Bladder microvascular endothelial cell (primary cell): ENCODE data around the gene TP53BP2. TPM values are rescaled to one million over a fixed set of nuclear protein-coding genes. Genes with fewer than 3 reads are reported as not detected.

ENCODE experiments used
- total RNA-seq: library from RNA; depleted of rRNA; stranded (reverse); fragments of >200 nt; gene quantifications from 2 replicates; pipeline ENCODE4 v1.2.3, GENCODE V29; 2014

TP53BP2 gene, protein sequence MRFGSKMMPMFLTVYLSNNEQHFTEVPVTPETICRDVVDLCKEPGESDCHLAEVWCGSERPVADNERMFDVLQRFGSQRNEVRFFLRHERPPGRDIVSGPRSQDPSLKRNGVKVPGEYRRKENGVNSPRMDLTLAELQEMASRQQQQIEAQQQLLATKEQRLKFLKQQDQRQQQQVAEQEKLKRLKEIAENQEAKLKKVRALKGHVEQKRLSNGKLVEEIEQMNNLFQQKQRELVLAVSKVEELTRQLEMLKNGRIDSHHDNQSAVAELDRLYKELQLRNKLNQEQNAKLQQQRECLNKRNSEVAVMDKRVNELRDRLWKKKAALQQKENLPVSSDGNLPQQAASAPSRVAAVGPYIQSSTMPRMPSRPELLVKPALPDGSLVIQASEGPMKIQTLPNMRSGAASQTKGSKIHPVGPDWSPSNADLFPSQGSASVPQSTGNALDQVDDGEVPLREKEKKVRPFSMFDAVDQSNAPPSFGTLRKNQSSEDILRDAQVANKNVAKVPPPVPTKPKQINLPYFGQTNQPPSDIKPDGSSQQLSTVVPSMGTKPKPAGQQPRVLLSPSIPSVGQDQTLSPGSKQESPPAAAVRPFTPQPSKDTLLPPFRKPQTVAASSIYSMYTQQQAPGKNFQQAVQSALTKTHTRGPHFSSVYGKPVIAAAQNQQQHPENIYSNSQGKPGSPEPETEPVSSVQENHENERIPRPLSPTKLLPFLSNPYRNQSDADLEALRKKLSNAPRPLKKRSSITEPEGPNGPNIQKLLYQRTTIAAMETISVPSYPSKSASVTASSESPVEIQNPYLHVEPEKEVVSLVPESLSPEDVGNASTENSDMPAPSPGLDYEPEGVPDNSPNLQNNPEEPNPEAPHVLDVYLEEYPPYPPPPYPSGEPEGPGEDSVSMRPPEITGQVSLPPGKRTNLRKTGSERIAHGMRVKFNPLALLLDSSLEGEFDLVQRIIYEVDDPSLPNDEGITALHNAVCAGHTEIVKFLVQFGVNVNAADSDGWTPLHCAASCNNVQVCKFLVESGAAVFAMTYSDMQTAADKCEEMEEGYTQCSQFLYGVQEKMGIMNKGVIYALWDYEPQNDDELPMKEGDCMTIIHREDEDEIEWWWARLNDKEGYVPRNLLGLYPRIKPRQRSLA
- total RNA-seq, result 14.2 and 57.6 TPM in 2 replicates

DNA sequence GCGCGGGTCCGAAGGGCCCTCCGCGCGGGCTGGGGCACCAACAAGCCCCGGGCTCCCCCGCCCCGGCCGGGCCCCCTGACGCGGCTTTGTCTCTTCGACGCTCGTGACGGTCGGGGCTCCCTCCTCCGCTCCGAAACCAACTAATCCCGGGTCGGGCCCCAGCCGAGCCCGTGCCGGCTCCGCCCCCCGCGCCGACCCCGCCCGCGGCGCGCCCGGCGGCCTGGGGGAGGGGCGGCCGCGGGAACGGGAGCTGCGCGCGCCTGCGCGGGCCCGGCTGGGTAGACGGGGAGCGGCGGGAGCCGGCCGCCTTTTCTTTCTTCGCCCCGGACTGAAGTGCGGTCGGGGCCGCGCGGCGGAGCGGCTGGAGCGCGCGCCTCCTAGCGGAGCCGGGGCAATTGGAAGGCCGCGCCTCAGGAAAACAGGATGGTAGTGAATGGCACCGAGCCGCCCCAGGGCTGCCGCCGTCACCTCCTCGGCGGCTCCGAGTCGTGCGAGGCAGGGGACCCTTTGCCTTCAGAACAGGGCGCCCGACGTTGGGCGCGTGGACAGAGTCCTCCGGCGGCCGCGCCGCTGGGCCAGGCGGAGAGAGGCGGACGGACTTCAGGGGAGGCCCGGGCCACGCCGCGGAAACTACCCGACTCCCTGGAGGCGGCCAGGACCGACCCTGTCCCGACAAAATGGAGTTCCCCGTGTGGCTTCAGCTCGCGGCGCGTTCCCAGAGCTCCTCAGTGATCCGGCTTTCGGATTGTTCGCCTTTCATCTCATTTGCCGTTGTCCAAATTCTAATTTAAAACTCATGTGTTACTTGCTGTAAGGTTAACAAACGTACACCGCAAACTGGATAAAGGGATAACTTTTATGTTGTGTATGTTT, at the start of gene TP53BP2:
Gene TP53BP2 (minus strand): TSS at position 138 of the 873 bp plus-strand sequence. CDS start 267 bp downstream, outside the sequence.

Other genes starting within 250 kb of the TP53BP2 start
- gene CAPN8, start 180.2 kb downstream of the TP53BP2 start, total RNA-seq, result not detected in 2 replicates
- 278 and 343 TPM in 2 replicates for gene CAPN2, start 133.4 kb downstream of the TP53BP2 start, total RNA-seq